HG03342 (cell line): Measurements from ENCODE around the gene WNT10A.
A peak's percentile ranks its signal among the peaks of the same experiment; 100 is the strongest.

ENCODE experiments used
- ATAC-seq: cut with Tn5 transposase; IDR thresholded peaks from one replicate; pipeline ENCODE4 v1.9.1; 2021; ENCODE audit warnings: mild to moderate bottlenecking, moderate library complexity; ENCODE audit not compliant: unreplicated experiment

Gene WNT10A

GRCh38 chr2:218876562-218877219, 4.0 kb upstream of the WNT10A start:
- ATAC-seq: no peak

DNA sequence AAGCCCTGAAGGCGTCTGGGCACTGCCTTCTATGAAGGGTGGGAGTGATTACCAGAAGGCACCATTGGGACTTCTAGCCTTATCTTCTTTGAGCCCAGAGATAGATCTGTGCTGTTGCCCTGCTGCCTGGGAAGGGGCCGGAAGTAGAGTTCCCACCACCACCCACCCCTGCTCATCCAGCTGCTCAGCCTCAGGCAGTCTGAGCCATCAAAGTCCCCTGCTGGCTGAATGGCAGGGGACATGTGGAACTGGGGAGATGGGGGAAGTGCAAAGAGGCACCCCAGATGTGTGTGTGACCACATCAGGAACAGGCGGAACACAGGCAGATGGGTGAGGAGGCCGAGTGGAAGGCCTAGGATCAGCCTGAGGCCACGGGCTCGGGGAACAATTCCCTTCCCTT, 3.3 kb upstream of the WNT10A start:
- ATAC-seq: no peak

DNA sequence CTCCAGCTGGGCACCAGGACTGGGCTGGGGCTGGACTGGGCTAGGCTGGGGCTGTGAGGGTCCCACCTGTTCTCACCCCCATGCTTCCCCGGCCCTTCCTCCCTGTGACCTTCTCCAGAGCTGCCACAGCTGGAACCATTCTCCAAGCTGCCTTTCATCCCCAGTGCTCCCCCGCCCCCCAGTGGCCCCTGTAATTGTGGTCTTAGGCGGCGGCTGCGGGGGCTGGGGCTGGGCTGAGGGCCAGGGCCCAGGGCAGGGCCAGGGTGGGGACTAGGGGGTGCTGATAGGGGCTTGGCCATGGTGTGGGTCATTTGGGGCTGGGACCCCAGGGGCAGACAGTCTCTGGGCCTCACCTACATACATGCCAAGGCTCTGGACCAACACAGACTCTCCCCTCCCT, 2.8 kb upstream of the WNT10A start:
- no peak for ATAC-seq

GRCh38 chr2:218878486-218878885, 2.2 kb upstream of the WNT10A start:
- ATAC-seq: no peak

DNA sequence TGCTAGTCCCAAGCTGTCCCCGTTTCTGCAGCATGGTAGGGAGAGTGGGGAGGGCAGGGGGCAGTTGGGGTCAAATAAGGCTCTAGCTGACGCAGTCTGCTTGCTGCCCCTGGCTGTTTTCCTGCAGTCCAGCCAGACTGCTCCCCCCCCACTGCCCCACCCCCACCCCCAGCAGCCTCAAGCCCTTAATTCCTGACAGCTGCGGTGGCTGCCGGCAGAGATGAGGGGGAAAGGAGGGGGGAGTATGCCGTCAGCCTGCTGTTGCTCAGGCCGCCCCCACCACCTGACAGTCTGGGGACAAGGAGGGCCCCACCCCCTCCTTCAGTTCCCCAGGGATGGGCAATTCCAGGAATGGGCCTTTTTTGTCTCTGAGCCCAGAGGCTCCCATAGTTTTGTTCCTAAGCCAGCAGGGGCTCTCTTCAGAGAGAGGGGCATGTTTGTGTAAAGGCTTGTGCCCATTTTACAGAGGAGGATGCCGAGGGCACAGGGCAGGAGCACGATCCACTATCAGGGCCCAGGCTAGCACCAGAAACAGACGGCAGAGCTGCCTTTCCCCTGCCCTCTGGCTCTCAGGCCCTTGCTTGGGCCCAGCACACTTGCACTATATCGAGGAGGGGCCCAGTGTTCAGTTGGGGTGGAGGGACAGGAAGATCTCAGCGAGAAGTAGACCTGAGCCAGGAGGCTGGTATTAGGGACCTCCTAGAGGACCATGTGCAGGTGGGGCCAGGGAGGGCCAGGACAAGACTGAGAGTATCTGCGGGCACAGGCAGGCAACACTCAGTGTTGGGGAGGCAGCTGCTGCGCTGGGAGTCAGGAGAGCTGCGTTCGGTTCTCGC, 1.5 kb upstream of the WNT10A start:
- ATAC-seq: no peak

- ATAC-seq: no peak
Observed at GRCh38 chr2:218879776-218880101, 913 bp upstream of the WNT10A start.

GRCh38 chr2:218880859-218881594, 375 bp downstream of the WNT10A start:
- no peak for ATAC-seq

GRCh38 chr2:218881744-218882460, 1.2 kb downstream of the WNT10A start:
- ATAC-seq: no peak

GRCh38 chr2:218882461-218882816, 1.8 kb downstream of the WNT10A start:
- no peak for ATAC-seq

DNA sequence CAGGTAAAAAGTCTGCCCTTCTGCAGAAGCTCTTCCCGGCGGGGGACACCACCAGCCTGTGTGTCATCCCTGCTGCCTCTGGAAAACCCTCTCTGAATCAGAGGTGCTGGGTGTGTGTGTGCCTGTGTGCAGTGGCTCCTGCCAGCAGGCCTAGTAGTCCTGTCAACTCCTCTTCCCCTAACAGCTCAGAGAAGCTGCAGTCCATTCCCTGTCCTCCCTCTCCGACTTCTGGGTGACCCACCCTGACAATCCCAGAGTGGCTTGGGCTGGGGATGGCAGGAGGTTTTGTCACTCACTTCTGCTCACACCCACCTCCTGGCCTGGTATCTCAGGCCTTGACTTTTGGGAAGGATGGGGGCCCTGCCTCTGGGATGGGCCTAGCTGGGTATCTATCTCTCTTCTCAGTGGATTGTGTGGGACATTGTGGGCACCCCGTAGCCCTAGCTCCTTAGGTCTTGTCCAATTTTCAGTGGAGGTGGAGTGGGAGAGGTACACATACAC, 2.3 kb downstream of the WNT10A start:
- no peak for ATAC-seq

DNA sequence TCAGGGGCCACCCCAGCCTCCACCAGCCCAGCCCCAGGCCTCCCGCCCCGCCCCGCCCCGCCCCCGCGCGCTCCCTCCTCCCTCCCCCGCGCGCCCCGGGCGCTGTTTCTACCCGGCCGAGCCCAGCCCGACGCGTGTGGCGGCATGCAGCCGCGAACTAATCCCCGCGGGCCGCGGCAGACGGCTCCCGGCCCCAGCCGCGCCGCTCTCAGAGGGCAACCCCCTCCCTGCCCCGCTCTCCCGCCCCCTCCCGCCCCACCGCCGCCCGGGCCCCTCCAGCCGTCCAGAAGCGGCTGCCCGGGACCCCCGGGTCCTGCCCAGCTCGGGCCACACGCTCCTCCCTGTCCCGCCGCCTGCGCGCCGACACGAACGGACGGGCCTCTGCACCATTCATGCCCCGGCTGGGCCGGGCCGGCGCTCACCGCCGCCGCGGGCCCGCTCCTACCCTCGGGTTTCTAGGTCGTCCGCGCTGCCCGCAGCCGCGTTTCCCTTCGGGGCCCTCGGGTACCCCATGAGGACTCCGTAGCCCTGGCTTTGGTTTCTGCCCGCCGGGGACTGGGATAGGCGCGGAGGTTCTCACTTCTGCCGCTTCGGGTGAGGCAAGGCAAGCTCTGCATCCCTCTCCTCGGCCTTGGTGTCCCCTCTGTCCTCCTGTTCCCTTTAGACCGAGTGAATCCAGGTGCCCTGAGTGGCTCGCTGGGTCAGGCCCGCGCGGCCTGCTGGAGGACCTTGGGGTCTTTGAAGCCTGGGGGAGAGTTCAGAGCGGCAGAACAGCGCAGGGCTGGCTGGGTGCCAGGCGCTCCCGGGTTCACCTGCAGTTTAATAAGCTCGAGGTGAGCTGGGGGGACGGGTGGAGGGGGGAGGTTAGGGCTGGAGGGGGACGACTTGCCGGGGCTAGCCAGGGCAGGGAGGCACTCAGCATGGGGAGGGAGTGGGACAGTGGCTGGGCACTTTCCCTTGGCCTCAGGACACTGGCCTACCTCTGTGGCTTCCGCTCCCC, 3.1 kb downstream of the WNT10A start:
- no peak for ATAC-seq

- no peak for ATAC-seq
Observed at GRCh38 chr2:218884519-218884918, 3.9 kb downstream of the WNT10A start.

DNA sequence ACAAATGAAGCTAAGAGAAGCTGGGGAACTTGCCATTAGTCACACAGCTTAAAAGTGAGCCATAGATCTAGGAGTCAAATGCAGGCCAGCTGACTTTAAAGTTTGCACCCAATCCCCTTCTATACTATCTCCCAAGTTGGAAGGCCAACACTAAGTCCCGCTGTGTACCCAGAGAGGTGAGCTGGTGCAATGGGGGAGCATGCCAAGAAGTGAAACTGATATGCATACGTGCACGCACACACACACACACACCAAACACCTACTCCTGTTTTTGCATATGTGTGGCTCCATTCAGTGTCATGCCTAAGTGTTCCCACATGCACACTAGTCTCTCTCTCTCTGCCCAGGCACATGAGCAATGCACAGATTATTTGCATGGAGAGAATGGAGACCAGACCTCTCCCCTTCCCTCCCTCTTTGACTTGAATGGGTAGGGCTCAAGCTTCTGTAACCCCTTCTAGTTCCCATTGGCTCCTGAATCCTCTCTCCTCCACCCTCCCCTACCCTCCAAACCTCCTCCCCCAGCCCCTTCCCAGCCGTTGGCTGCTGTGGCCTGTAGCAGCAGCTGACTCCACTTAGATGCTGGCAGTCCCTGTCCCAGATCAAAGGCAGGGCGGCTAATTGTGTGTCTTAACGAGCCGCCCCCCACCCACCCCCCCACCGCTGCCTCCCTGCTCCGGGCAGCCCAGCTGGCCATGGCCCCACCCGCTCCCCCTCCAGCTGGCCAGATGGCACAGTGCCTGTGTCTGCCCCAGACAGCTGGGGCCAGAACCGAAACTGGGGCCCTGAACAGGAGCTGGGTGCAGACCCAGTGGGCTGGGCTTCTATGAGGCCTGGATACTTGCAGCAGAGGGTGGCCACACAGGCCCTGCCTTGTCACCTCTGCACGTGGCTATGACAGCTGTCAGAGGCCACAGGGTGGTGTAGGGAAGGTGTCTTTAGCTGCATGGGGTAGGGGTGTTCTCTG, 5.6 kb downstream of the WNT10A start:
- ATAC-seq: peak; percentile 61

GRCh38 chr2:218887079-218887478, 6.4 kb downstream of the WNT10A start:
- ATAC-seq: no peak

DNA sequence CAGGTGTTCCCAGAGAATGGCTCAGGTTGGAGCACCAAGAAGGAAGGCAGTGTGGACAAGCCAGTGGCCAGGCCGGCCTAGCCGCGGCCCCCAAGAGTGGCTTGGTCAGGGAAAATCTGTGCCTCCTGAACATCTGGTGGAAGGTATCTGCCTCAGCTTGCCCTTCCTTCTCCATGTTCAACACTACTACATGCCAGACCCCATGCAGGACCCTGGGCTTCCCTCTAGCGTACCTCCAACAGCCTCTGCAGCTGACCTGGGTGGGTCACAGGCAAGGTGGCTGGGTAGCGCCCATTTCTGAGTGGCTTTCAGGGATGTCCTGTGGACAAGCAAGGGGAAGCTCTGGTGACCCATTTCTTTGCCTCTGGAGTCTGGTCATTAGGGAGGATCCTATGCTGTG, 7.7 kb downstream of the WNT10A start:
- ATAC-seq: no peak

DNA sequence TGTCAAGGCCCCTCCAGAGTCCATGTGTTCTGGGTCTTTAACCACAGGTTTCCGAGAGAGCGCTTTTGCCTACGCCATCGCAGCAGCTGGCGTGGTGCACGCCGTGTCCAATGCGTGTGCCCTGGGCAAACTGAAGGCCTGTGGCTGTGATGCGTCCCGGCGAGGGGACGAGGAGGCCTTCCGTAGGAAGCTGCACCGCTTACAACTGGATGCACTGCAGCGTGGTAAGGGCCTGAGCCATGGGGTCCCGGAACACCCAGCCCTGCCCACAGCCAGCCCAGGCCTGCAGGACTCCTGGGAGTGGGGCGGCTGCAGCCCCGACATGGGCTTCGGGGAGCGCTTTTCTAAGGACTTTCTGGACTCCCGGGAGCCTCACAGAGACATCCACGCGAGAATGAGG, 9.3 kb downstream of the WNT10A start:
- ATAC-seq: no peak

DNA sequence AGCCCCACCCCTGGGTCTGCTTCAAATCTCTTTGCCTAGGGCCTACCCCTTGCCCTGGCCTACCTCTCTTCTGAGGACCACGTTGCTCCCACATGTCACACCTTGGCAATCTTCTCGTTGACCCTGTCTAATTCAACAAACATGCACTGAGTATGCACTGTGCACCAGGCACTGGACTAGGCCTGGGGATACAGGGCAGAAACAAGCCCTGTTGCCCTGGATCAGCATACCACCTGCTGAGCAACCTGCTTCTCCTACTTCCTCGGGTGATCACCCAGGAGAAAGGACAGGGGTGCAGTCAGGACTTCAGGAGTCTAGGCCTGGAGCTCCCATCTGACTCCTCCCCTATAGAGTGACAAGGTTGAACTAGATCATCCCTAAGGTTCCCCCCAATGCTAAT, 9.7 kb downstream of the WNT10A start:
- no peak for ATAC-seq

DNA sequence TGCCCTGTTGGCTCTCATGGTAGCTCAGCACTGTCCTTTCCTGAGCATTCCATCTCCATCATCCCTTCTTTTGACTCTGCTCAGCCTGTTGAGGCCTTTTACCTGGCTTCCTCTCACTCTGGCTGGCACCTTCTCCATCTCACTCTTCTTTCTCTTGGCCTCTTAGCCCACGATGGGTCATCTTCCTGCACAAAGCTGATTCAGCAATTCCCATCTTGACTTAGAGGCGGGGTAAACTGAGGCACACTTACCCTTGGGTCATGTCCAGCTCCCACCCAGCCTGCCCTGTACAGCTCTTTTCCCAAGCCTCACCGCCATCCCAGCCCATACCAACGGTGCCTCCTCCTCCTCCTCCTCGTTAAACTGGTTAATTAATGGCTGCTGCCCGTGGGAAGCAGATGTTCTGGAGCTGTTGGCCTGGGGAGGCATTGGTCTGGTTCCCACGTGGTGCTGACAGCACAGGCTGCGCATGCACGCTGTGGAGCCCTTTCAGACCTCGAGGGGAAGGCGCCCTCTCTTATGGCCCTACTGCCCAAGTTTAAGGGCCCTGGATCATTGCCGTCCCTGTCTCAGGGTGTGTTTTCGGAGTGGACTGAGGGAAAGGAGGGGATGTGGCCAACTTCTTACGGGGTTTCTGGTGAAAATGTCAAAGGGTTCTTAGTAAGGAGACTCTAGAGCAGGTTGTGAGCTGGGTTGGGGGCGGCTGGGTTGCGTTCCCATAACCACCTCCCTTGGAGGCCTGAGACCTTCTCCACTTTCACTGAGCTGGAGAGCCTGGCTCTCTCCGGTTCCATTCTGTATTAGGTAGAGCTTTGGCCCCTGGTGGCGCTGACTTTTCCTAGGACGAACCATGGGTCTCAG, 10.9 kb downstream of the WNT10A start:
- ATAC-seq: no peak
